ENCODE results near the gene LRTM2. TPM values are rescaled to one million over a fixed set of nuclear protein-coding genes. Genes with fewer than 3 reads are reported as not detected.

LRTM2 gene
- total RNA-seq, 3 donors from 2014 or later, result not detected

GRCh38 chr12:1880876-1881275 is 60.5 kb downstream of the LRTM2 start:
- no peak for TF ChIP-seq POLR2AphosphoS5 (IDR thresholded peaks at IDR 0.05)
- TF ChIP-seq POLR2A (IDR thresholded peaks at IDR 0.05), result no peak
- TF ChIP-seq, protein P1, sequence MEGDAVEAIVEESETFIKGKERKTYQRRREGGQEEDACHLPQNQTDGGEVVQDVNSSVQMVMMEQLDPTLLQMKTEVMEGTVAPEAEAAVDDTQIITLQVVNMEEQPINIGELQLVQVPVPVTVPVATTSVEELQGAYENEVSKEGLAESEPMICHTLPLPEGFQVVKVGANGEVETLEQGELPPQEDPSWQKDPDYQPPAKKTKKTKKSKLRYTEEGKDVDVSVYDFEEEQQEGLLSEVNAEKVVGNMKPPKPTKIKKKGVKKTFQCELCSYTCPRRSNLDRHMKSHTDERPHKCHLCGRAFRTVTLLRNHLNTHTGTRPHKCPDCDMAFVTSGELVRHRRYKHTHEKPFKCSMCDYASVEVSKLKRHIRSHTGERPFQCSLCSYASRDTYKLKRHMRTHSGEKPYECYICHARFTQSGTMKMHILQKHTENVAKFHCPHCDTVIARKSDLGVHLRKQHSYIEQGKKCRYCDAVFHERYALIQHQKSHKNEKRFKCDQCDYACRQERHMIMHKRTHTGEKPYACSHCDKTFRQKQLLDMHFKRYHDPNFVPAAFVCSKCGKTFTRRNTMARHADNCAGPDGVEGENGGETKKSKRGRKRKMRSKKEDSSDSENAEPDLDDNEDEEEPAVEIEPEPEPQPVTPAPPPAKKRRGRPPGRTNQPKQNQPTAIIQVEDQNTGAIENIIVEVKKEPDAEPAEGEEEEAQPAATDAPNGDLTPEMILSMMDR (IDR thresholded peaks at IDR 0.05), result no peak
- intact Hi-C loops (cut with DNase I; ENCODE audit: low total_unique reads), result no loop called here
- Histone ChIP-seq H3K27me3 (no peaks in the 10 kb centered on the region), H3K4me3 (no peak overlapping the region), H3K4me1 (no peaks in the 10 kb centered on the region), H3K27ac (no peak overlapping the region), H3K36me3 (no peaks in the 10 kb centered on the region), H3K9me3 (no peaks in the 10 kb centered on the region)
- no peak for DNase-seq (ENCODE audit: low spot score in 2 of 2)

DNA sequence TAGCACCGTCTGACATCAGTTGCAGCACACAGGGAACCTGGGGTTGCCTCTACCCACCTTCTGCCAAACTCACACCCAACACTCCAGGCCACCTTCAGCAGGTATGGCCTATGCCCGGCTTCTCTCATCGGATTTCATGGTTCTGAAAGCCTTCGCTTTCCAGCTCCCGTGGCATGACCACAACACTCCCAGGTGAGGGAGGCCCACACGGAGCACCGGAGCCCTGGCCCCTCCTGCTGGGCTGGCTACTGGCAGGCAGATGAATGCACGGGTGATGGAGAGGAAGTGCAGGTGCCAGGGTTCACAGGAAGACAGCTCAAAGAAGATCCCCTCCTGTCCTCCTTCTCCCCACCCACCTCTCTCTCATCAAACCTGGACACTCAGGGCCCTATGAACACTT is 60.9 kb downstream of the LRTM2 start:
- H3K4me1 ChIP-seq, result no peaks in the 10 kb centered on the region
- DNase-seq (ENCODE audit: low spot score in 2 of 2), result peak in 1 of 2 donors; percentile 11
- intact Hi-C loops (cut with DNase I; ENCODE audit: low total_unique reads), result no loop called here
- H3K27me3 ChIP-seq, result no peaks in the 10 kb centered on the region
- no peak overlapping the region for H3K4me3 ChIP-seq
- no peak for TF ChIP-seq POLR2A (IDR thresholded peaks at IDR 0.05)
- TF ChIP-seq, protein P1 (IDR thresholded peaks at IDR 0.05), result no peak
- TF ChIP-seq POLR2AphosphoS5 (IDR thresholded peaks at IDR 0.05), result no peak
- H3K27ac ChIP-seq, result no peak overlapping the region
- no peaks in the 10 kb centered on the region for H3K9me3 ChIP-seq
- H3K36me3 ChIP-seq, result no peaks in the 10 kb centered on the region

GRCh38 chr12:1881936-1882335 is 61.6 kb downstream of the LRTM2 start:
- no peak overlapping the region for H3K27ac ChIP-seq
- no peak for DNase-seq (ENCODE audit: low spot score in 2 of 2)
- H3K9me3 ChIP-seq, result no peaks in the 10 kb centered on the region
- no peaks in the 10 kb centered on the region for H3K36me3 ChIP-seq
- H3K4me3 ChIP-seq, result no peak overlapping the region
- H3K27me3 ChIP-seq, result no peaks in the 10 kb centered on the region
- intact Hi-C loops (cut with DNase I; ENCODE audit: low total_unique reads), result no loop called here
- no peaks in the 10 kb centered on the region for H3K4me1 ChIP-seq
- TF ChIP-seq POLR2AphosphoS5 (IDR thresholded peaks at IDR 0.05) (no peak), POLR2A (IDR thresholded peaks at IDR 0.05) (no peak)
- TF ChIP-seq, protein P1 (IDR thresholded peaks at IDR 0.05), result no peak

GRCh38 chr12:1882405-1882804 is 62.0 kb downstream of the LRTM2 start:
- H3K4me3 ChIP-seq, result no peak overlapping the region
- intact Hi-C loops (cut with DNase I; ENCODE audit: low total_unique reads), result no loop called here
- H3K9me3 ChIP-seq, result no peaks in the 10 kb centered on the region
- TF ChIP-seq, protein P1 (IDR thresholded peaks at IDR 0.05), result no peak
- TF ChIP-seq POLR2A (IDR thresholded peaks at IDR 0.05), result no peak
- H3K4me1 ChIP-seq, result no peaks in the 10 kb centered on the region
- DNase-seq (ENCODE audit: low spot score in 2 of 2), result no peak
- H3K27me3 ChIP-seq, result no peaks in the 10 kb centered on the region
- no peak overlapping the region for H3K27ac ChIP-seq
- no peaks in the 10 kb centered on the region for H3K36me3 ChIP-seq

DNA sequence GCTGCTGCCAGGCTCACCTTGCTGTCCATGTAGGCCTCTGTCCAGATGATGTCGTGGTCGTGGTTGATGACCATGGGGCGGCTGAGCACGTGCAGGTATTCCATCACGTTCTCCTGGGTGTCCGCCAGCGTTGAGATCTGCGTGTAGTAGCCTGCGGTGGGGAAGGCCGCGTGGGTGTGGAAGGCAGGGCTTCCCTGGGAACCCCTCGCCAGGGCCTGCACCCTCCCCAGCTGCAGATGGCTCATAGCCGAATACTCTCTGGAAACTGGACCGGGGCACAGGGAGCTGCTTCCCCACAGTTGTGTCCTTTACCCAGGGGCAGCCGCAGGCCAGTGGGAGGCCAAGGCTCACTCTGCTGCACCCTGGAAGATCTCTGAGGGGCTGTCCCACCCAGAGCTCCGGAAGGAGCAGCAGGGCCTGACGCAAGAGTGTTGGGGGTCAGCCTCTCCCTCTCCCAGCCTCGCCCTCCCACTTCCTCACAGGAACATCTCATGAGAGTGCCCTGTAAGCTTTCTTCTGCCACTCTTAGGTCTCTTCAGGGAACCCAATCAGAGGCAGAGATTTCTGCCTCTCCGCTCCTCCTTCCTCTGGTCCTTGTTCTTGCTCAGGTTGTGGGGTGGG is 62.6 kb downstream of the LRTM2 start:
- H3K4me3 ChIP-seq, result no peak overlapping the region
- DNase-seq (ENCODE audit: low spot score in 2 of 2), result peak in 1 of 2 donors; percentile 13
- no peaks in the 10 kb centered on the region for H3K36me3 ChIP-seq
- TF ChIP-seq POLR2A (IDR thresholded peaks at IDR 0.05), result no peak
- TF ChIP-seq, protein P1 (IDR thresholded peaks at IDR 0.05), result no peak
- no peak for TF ChIP-seq POLR2AphosphoS5 (IDR thresholded peaks at IDR 0.05)
- H3K4me1 ChIP-seq, result no peaks in the 10 kb centered on the region
- H3K27ac ChIP-seq, result no peak overlapping the region
- H3K27me3 ChIP-seq, result no peaks in the 10 kb centered on the region
- H3K9me3 ChIP-seq, result no peaks in the 10 kb centered on the region
- intact Hi-C loops (cut with DNase I; ENCODE audit: low total_unique reads), result no loop called here
